ENCODE data around the gene TOMM34. TPM values are rescaled to one million over a fixed set of nuclear protein-coding genes. Genes with fewer than 3 reads are reported as not detected.
A peak's percentile ranks its signal among the peaks of the same experiment; 100 is the strongest.

Gene TOMM34
- total and polyA plus RNA-seq, 2 of the 13 experiments (the other 11 are each of a cell fraction or from before 2014, with no cell fraction given): 36.2 to 52.0 TPM

DNA sequence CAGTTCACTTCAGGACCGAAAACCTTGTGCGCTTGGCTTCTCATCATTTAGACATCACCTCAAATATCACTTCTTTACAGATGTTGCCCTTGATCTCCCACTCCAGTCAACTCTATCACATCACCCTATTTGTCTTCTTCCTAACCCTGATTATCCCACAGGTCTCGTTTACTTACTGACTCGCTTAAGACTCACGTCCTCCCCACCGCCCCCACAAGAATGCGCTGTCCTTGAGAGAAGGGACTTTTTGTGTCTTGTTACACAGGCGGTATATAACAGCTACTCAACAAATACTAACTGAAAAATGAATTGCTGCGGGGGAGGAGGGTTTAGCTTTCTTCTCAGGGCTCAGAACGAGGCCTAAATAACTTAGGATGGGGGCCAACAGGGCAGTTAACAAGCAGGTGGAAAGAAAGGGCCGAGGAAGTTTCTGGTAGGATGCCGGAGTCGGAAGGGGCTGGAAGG is 527 bp downstream of the TOMM34 start:
- 3% methylated on average over 13 of the region's 13 CpGs for WGBS (ENCODE audit: low lambda C conversion rate)
- CTCF ChIA-PET (ENCODE audit: low intra/inter-chr PET ratio, low total read pairs): no interaction called here
- intact Hi-C loops (cut with micrococcal nuclease; ENCODE audit: unreplicated experiment) (loop anchor here (1.0 kb wide), 1 partner anchor 49 kb away; the partner anchor contains the start of gene PABPC1L), in situ Hi-C loops (cut with HindIII; ENCODE audit: extremely low pct_ligation_motif_present, low pct_unique_long_range_greater_than_20kb) (no loop called here)
- H4K20me1 ChIP-seq (ENCODE audit: insufficient read depth, low read length): no peaks in the 10 kb centered on the region; the same call in 1 of the 2 replicates
- no peak overlapping the region for H2AFZ ChIP-seq (ENCODE audit: low read length)
- peak overlapping the region; percentile 96 for H3K4me2 ChIP-seq (ENCODE audit: low read depth, low read length)
- DNase-seq (ENCODE audit: low spot score) (peak; percentile 65), FAIRE-seq (no peak), ATAC-seq (peak; percentile 28)
- H3K79me2 ChIP-seq (ENCODE audit: insufficient read depth, low read length): peaks cover 27% of the 10 kb centered on the region
- peak overlapping the region; percentile 83 to 94 (median 90) for H3K4me3 ChIP-seq (replicated peaks in 1 of 3; ENCODE audit: insufficient read depth in 1 of 3, low read depth in 2 of 3, low read length in 3 of 3)
- H3K36me3 ChIP-seq (replicated peaks in 1 of 2; ENCODE audit: control insufficient read depth in 1 of 2, insufficient read depth in 2 of 2, low read length in 2 of 2): peaks cover 15 to 25% of the 10 kb centered on the region in 2 experiments
- peaks cover 55% of the 10 kb centered on the region for H3K4me1 ChIP-seq (ENCODE audit: insufficient read depth, low read length)
- peak overlapping the region; percentile 66 for H3K27ac ChIP-seq (ENCODE audit: extremely low read length, insufficient read depth, low read length)
- peak overlapping the region; percentile 80 for H3K9ac ChIP-seq (ENCODE audit: insufficient read depth, low read depth, low read length)
- no peaks in the 10 kb centered on the region for H3K9me3 ChIP-seq (ENCODE audit: low read length)
- BruUV-seq (replicated peaks): TSS peak; percentile 55
- POLR2A ChIA-PET: interaction anchor here (0.8 to 4.1 kb wide), 15 partner anchors 9 to 921 kb away, joined by 3 to 51 read pairs (median 6); partner anchors contain the start of genes PABPC1L, YWHAB and ZSWIM1
- H3K27me3 ChIP-seq (ENCODE audit: control insufficient read depth in 1 of 2, insufficient read depth in 2 of 2, low read length in 2 of 2): no peaks in the 10 kb centered on the region
- 0 out of 2 replicates have a peak, but pooled peaks have one; percentile 11 for TF ChIP-seq ZNF124 (CRISPR knock-in tag; IDR thresholded peaks at IDR 0.05)
- TF ChIP-seq ZNF782 (CRISPR knock-in tag; IDR thresholded peaks at IDR 0.05; ENCODE audit: borderline replicate concordance): no peak
- TF ChIP-seq NR2F6 (IDR thresholded peaks at IDR 0.05): no peak
- TF ChIP-seq NR2F6 (CRISPR knock-in tag; IDR thresholded peaks at IDR 0.05): no peak
- TF ChIP-seq POLR2AphosphoS2 (IDR thresholded peaks at IDR 0.05; ENCODE audit: low read depth, low read length): no peak
- 0 out of 2 replicates have a peak, but pooled peaks have one; percentile 41 for TF ChIP-seq SIN3A (IDR thresholded peaks at IDR 0.05; ENCODE audit: borderline replicate concordance, low read depth, low read length)
- TF ChIP-seq, protein P1, sequence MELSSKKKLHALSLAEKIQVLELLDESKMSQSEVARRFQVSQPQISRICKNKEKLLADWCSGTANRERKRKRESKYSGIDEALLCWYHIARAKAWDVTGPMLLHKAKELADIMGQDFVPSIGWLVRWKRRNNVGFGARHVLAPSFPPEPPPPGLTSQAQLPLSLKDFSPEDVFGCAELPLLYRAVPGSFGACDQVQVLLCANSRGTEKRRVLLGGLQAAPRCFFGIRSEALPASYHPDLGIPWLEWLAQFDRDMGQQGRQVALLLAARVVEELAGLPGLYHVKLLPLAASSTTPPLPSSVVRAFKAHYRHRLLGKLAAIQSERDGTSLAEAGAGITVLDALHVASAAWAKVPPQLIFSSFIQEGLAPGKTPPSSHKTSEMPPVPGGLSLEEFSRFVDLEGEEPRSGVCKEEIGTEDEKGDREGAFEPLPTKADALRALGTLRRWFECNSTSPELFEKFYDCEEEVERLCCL (CRISPR knock-in tag; IDR thresholded peaks at IDR 0.05; ENCODE audit: borderline replicate concordance): peak; percentile 78; the same call in 1 of the 2 replicates
- TF ChIP-seq NRL (CRISPR knock-in tag; IDR thresholded peaks at IDR 0.05; ENCODE audit: borderline replicate concordance): no peak
- 0 out of 2 replicates have a peak, but pooled peaks have one; percentile 8 for TF ChIP-seq ZBTB1 (CRISPR knock-in tag; IDR thresholded peaks at IDR 0.05; ENCODE audit: borderline replicate concordance)
- 0 out of 2 replicates have a peak, but pooled peaks have one; percentile 11 for TF ChIP-seq GLI4 (CRISPR knock-in tag; IDR thresholded peaks at IDR 0.05; ENCODE audit: borderline replicate concordance)
- TF ChIP-seq, protein P2, sequence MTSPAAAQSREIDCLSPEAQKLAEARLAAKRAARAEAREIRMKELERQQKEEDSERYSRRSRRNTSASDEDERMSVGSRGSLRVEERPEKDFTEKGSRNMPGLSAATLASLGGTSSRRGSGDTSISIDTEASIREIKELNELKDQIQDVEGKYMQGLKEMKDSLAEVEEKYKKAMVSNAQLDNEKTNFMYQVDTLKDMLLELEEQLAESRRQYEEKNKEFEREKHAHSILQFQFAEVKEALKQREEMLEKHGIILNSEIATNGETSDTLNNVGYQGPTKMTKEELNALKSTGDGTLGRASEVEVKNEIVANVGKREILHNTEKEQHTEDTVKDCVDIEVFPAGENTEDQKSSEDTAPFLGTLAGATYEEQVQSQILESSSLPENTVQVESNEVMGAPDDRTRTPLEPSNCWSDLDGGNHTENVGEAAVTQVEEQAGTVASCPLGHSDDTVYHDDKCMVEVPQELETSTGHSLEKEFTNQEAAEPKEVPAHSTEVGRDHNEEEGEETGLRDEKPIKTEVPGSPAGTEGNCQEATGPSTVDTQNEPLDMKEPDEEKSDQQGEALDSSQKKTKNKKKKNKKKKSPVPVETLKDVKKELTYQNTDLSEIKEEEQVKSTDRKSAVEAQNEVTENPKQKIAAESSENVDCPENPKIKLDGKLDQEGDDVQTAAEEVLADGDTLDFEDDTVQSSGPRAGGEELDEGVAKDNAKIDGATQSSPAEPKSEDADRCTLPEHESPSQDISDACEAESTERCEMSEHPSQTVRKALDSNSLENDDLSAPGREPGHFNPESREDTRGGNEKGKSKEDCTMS (CRISPR knock-in tag; conservative IDR thresholded peaks at IDR 0.05): no peak
- 0 out of 2 replicates have a peak, but pooled peaks have one; percentile 1 for TF ChIP-seq NCOA1 (CRISPR knock-in tag; IDR thresholded peaks at IDR 0.05)
- peak; percentile 33; the same call in 1 of the 2 replicates for TF ChIP-seq GATAD2A (CRISPR knock-in tag; IDR thresholded peaks at IDR 0.05)
- TF ChIP-seq FOSL2 (CRISPR knock-in tag; IDR thresholded peaks at IDR 0.05): peak; percentile 49; the same call in 1 of the 2 replicates
- 0 out of 2 replicates have a peak, but pooled peaks have one; percentile 5 for TF ChIP-seq KLF9 (CRISPR knock-in tag; IDR thresholded peaks at IDR 0.05; ENCODE audit: low read depth)
- TF ChIP-seq, protein P3, sequence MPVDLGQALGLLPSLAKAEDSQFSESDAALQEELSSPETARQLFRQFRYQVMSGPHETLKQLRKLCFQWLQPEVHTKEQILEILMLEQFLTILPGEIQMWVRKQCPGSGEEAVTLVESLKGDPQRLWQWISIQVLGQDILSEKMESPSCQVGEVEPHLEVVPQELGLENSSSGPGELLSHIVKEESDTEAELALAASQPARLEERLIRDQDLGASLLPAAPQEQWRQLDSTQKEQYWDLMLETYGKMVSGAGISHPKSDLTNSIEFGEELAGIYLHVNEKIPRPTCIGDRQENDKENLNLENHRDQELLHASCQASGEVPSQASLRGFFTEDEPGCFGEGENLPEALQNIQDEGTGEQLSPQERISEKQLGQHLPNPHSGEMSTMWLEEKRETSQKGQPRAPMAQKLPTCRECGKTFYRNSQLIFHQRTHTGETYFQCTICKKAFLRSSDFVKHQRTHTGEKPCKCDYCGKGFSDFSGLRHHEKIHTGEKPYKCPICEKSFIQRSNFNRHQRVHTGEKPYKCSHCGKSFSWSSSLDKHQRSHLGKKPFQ (CRISPR knock-in tag; IDR thresholded peaks at IDR 0.05; ENCODE audit: insufficient replicate concordance): no peak
- peak; percentile 18; the same call in 1 of the 2 replicates for TF ChIP-seq ZNF670 (CRISPR knock-in tag; IDR thresholded peaks at IDR 0.05; ENCODE audit: borderline replicate concordance)
- TF ChIP-seq SIX4 (CRISPR knock-in tag; IDR thresholded peaks at IDR 0.05): 0 out of 2 replicates have a peak, but pooled peaks have one; percentile 40
- no peak for TF ChIP-seq STAT5B (CRISPR knock-in tag; IDR thresholded peaks at IDR 0.05)
- TF ChIP-seq FOXP1 (IDR thresholded peaks at IDR 0.05): no peak
- no peak for TF ChIP-seq FOXP1 (CRISPR knock-in tag; IDR thresholded peaks at IDR 0.05)
